Measurements from ENCODE around the gene VPS39.

Gene VPS39

GRCh38 chr15:42182961-42183360 is 25.1 kb downstream of the VPS39 start:
- H3K4me3 ChIP-seq (ENCODE audit: low read depth in 1 of 2, low read length in 2 of 2): no peak overlapping the region
- H3K36me3 ChIP-seq (ENCODE audit: insufficient read depth, low read length): peaks cover 68% of the 10 kb centered on the region

GRCh38 chr15:42182328-42182886 is 25.7 kb downstream of the VPS39 start:
- H3K27ac ChIP-seq (ENCODE audit: low read length): no peak overlapping the region
- H3K79me2 ChIP-seq (ENCODE audit: insufficient read depth, low read length): no peaks in the 10 kb centered on the region
- H3K36me3 ChIP-seq (ENCODE audit: insufficient read depth, low read length): peaks cover 66% of the 10 kb centered on the region
- H3K9me3 ChIP-seq (ENCODE audit: insufficient read depth, low read length, severe bottlenecking): no peaks in the 10 kb centered on the region
- H4K20me1 ChIP-seq (ENCODE audit: insufficient read depth, low read length): no peaks in the 10 kb centered on the region
- H2AFZ ChIP-seq (ENCODE audit: low read depth, low read length): no peak overlapping the region
- DNase-seq (no peak), ATAC-seq (ENCODE audit: insufficient read depth, low read depth) (no peak)
- no peak overlapping the region for H3K4me3 ChIP-seq (ENCODE audit: low read depth in 1 of 2, low read length in 2 of 2)
- no peak overlapping the region for H3K4me2 ChIP-seq (ENCODE audit: insufficient read depth, low read length)
- no peaks in the 10 kb centered on the region for H3K4me1 ChIP-seq (ENCODE audit: insufficient read depth, low read length)
- H3K27me3 ChIP-seq (ENCODE audit: insufficient read depth, low read length, poor library complexity): no peaks in the 10 kb centered on the region
- H3K9ac ChIP-seq (ENCODE audit: low read depth, low read length): no peak overlapping the region
- TF ChIP-seq, protein P1, sequence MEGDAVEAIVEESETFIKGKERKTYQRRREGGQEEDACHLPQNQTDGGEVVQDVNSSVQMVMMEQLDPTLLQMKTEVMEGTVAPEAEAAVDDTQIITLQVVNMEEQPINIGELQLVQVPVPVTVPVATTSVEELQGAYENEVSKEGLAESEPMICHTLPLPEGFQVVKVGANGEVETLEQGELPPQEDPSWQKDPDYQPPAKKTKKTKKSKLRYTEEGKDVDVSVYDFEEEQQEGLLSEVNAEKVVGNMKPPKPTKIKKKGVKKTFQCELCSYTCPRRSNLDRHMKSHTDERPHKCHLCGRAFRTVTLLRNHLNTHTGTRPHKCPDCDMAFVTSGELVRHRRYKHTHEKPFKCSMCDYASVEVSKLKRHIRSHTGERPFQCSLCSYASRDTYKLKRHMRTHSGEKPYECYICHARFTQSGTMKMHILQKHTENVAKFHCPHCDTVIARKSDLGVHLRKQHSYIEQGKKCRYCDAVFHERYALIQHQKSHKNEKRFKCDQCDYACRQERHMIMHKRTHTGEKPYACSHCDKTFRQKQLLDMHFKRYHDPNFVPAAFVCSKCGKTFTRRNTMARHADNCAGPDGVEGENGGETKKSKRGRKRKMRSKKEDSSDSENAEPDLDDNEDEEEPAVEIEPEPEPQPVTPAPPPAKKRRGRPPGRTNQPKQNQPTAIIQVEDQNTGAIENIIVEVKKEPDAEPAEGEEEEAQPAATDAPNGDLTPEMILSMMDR (IDR thresholded peaks at IDR 0.05; ENCODE audit: borderline replicate concordance, extremely low read depth, low read length, poor library complexity, severe bottlenecking): no peak
- no peak for TF ChIP-seq EZH2 (IDR thresholded peaks at IDR 0.05; ENCODE audit: borderline replicate concordance, low read depth, low read length, severe bottlenecking)

More at GRCh38 chr15:42182961-42183360, 25.1 kb downstream of the VPS39 start:
- Histone ChIP-seq H3K27me3 (ENCODE audit: insufficient read depth, low read length, poor library complexity) (no peaks in the 10 kb centered on the region), H3K4me2 (ENCODE audit: insufficient read depth, low read length) (no peak overlapping the region), H3K79me2 (ENCODE audit: insufficient read depth, low read length) (no peaks in the 10 kb centered on the region), H3K9ac (ENCODE audit: low read depth, low read length) (no peak overlapping the region), H4K20me1 (ENCODE audit: insufficient read depth, low read length) (no peaks in the 10 kb centered on the region), H3K9me3 (ENCODE audit: insufficient read depth, low read length, severe bottlenecking) (no peaks in the 10 kb centered on the region), H2AFZ (ENCODE audit: low read depth, low read length) (no peak overlapping the region), H3K4me1 (ENCODE audit: insufficient read depth, low read length) (no peaks in the 10 kb centered on the region), H3K27ac (ENCODE audit: low read length) (no peak overlapping the region)
- ATAC-seq (ENCODE audit: insufficient read depth, low read depth) (no peak), DNase-seq (no peak)
- TF ChIP-seq, protein P1 (IDR thresholded peaks at IDR 0.05; ENCODE audit: borderline replicate concordance, extremely low read depth, low read length, poor library complexity, severe bottlenecking): no peak
- TF ChIP-seq EZH2 (IDR thresholded peaks at IDR 0.05; ENCODE audit: borderline replicate concordance, low read depth, low read length, severe bottlenecking): no peak

- no peaks in the 10 kb centered on the region for H3K27me3 ChIP-seq (ENCODE audit: insufficient read depth, low read length, poor library complexity)
- no peak for DNase-seq
Observed at GRCh38 chr15:42178056-42178455, 30.0 kb downstream of the VPS39 start.

More at GRCh38 chr15:42178056-42178455, 30.0 kb downstream of the VPS39 start:
- no peak overlapping the region for H3K4me2 ChIP-seq (ENCODE audit: insufficient read depth, low read length)
- no peaks in the 10 kb centered on the region for H3K9me3 ChIP-seq (ENCODE audit: insufficient read depth, low read length, severe bottlenecking)
- H3K27ac ChIP-seq (ENCODE audit: low read length): no peak overlapping the region
- no peak overlapping the region for H3K9ac ChIP-seq (ENCODE audit: low read depth, low read length)
- TF ChIP-seq, protein P1 (IDR thresholded peaks at IDR 0.05; ENCODE audit: borderline replicate concordance, extremely low read depth, low read length, poor library complexity, severe bottlenecking): no peak
- TF ChIP-seq EZH2 (IDR thresholded peaks at IDR 0.05; ENCODE audit: borderline replicate concordance, low read depth, low read length, severe bottlenecking): no peak
- peaks cover 53% of the 10 kb centered on the region for H3K36me3 ChIP-seq (ENCODE audit: insufficient read depth, low read length)
- H3K4me1 ChIP-seq (ENCODE audit: insufficient read depth, low read length): no peaks in the 10 kb centered on the region
- no peaks in the 10 kb centered on the region for H4K20me1 ChIP-seq (ENCODE audit: insufficient read depth, low read length)
- no peak overlapping the region for H2AFZ ChIP-seq (ENCODE audit: low read depth, low read length)
- no peak overlapping the region for H3K4me3 ChIP-seq (ENCODE audit: low read depth in 1 of 2, low read length in 2 of 2)
- ATAC-seq (ENCODE audit: insufficient read depth, low read depth): no peak
- H3K79me2 ChIP-seq (ENCODE audit: insufficient read depth, low read length): no peaks in the 10 kb centered on the region

Measured in DND-41 (cell line).